K562 (cell line): Measurements from ENCODE around the gene PTPN13. TPM values are rescaled to one million over a fixed set of nuclear protein-coding genes. Genes with fewer than 3 reads are reported as not detected.

Experiments
- ATAC-seq: fragments of 200-7000 bp; cut with Tn5 transposase; 3 replicates; pipeline ENCODE4 v1.9.1; 2020; ENCODE audit warnings: moderate library complexity
- BruUV-seq: library from RNA; stranded (reverse); fragments of 400-500 nt; replicated peaks from 2 replicates; lab custom pipeline; 2021; lab: Mats Ljungman, UMichigan
- CTCF ChIA-PET: fragments of 300-600 bp; formaldehyde crosslinking; extraction: SDS; loops from one replicate; lab custom pipeline; 2021; ENCODE audit warnings: low intra/inter-chr PET ratio; lab: Yijun Ruan, JAX
- POLR2A ChIA-PET: fragments of 300-600, 350-650 bp; sonication (Branson Sonifier 250); formaldehyde crosslinking; extraction: SDS; loops from one replicate; lab custom pipeline; 2021; ENCODE audit warnings: antibody characterized with exemption, inconsistent platforms; lab: Yijun Ruan, JAX
- DNase-seq, 4 experiments: peaks; one replicate each; pipeline versions ENCODE4 v3.0.0 to v3.0.0-alpha.2; 2011 to 2018; ENCODE audit warnings: low spot score in 3 of 4, mixed read lengths in 3 of 4; ENCODE audit errors: extremely low read depth in 1 of 4
- FAIRE-seq: peaks from 2 replicates; lab custom pipeline; 2011; peaks lifted over from hg19 to GRCh38; lab: Jason Lieb, UNC
- H2AFZ ChIP-seq: 2 replicates; pipeline ENCODE4 v1.6.0; 2011; ENCODE audit warnings: low read depth, low read length, control low read depth, inconsistent platforms
- H3K27ac ChIP-seq: fragments of 200-600 bp; 3 replicates; pipeline ENCODE4 v1.8.0; 2011; ENCODE audit warnings: low read depth, mild to moderate bottlenecking, control low read depth, inconsistent platforms, low read length, moderate library complexity, mixed read lengths; ENCODE audit errors: extremely low read depth
- H3K27me3 ChIP-seq, 2 experiments: fragments of 300-600 bp in 1 of 2; 2 replicates in 1 of 2; 3 replicates in 1 of 2; pipeline versions ENCODE4 v1.6.0 to v1.8.0; 2011; ENCODE audit warnings: inconsistent platforms in 2 of 2, low read length in 2 of 2, mild to moderate bottlenecking in 1 of 2, mixed read lengths in 1 of 2, moderate library complexity in 1 of 2; ENCODE audit not compliant: control insufficient read depth in 2 of 2, insufficient read depth in 2 of 2
- H3K36me3 ChIP-seq: fragments of 300-600 bp; 3 replicates; pipeline ENCODE4 v1.8.0; 2011; ENCODE audit warnings: mild to moderate bottlenecking, low read length, inconsistent platforms; ENCODE audit not compliant: control insufficient read depth, insufficient read depth
- H3K4me1 ChIP-seq, 2 experiments: fragments of 200-600 bp in 1 of 2; replicated peaks in 1 of 2; 2 replicates in 1 of 2; 3 replicates in 1 of 2; pipeline versions ENCODE4 v1.5.1 to v1.8.0; 2011; ENCODE audit warnings: inconsistent platforms in 2 of 2, low read length in 2 of 2, mild to moderate bottlenecking in 1 of 2, mixed read lengths in 1 of 2, moderate library complexity in 1 of 2; ENCODE audit not compliant: control insufficient read depth in 2 of 2, insufficient read depth in 2 of 2
- H3K4me2 ChIP-seq: 2 replicates; pipeline ENCODE4 v1.6.1; 2011; ENCODE audit warnings: low read length, control low read depth, inconsistent platforms, mixed read lengths; ENCODE audit not compliant: insufficient read depth
- H3K4me3 ChIP-seq: fragments of 200-600 bp; sonication (generic), shearing (Covaris generic); 2 replicates; pipeline ENCODE4 v1.5.1; 2016; ENCODE audit warnings: control low read depth, inconsistent platforms
- H3K79me2 ChIP-seq: fragments of 200-600 bp; 3 replicates; pipeline ENCODE4 v1.8.0; 2011; ENCODE audit warnings: low read length, inconsistent platforms; ENCODE audit not compliant: control insufficient read depth, insufficient read depth
- H3K9ac ChIP-seq, 2 experiments: 2 replicates each; pipeline versions ENCODE4 v1.6.0 to v1.6.1; 2011; ENCODE audit warnings: low read depth in 2 of 2, low read length in 2 of 2, control low read depth in 1 of 2, inconsistent platforms in 1 of 2, mild to moderate bottlenecking in 1 of 2, mixed read lengths in 1 of 2; ENCODE audit not compliant: insufficient read depth in 1 of 2
- H3K9me1 ChIP-seq: one replicate; pipeline ENCODE4 v1.6.0; 2011; ENCODE audit warnings: inconsistent platforms, mild to moderate bottlenecking, low read length, moderate library complexity; ENCODE audit not compliant: control insufficient read depth, insufficient read depth
- H3K9me3 ChIP-seq: replicated peaks from 2 replicates; pipeline ENCODE4 v1.5.1; 2011; ENCODE audit warnings: low read depth, low read length, inconsistent platforms; ENCODE audit not compliant: control insufficient read depth, insufficient read depth
- H4K20me1 ChIP-seq: replicated peaks from 2 replicates; pipeline ENCODE4 v1.6.1; 2011; ENCODE audit warnings: low read length, inconsistent platforms, mixed read lengths; ENCODE audit not compliant: control insufficient read depth, insufficient read depth
- BMI1 ChIP-seq: fragments of 150-350 bp; IDR thresholded peaks from 2 replicates; pipeline ENCODE4 v1.6.1; 2014; ENCODE audit warnings: low read length
- DNMT1 ChIP-seq: fragments of 450-650 bp; IDR thresholded peaks from 2 replicates; pipeline ENCODE4 v1.6.1; 2016; ENCODE audit warnings: antibody characterized with exemption, mild to moderate bottlenecking
- EWSR1 ChIP-seq: fragments of 450-650 bp; IDR thresholded peaks from 2 replicates; pipeline ENCODE4 v1.6.1; 2018; ENCODE audit warnings: borderline replicate concordance, mild to moderate bottlenecking, low read depth, moderate library complexity; ENCODE audit not compliant: partially characterized antibody
- FOXK2 ChIP-seq, 2 experiments: fragments of 450-650 bp; IDR thresholded peaks in 1 of 2; conservative IDR thresholded peaks in 1 of 2; 2 replicates each; pipeline ENCODE4 v1.6.1; 2016; ENCODE audit warnings: low read depth in 2 of 2, mild to moderate bottlenecking in 1 of 2
- HLTF ChIP-seq: fragments of 450-650 bp; IDR thresholded peaks from 2 replicates; pipeline ENCODE4 v1.6.1; 2016
- HMBOX1 ChIP-seq: sonication (generic); IDR thresholded peaks from 2 replicates; pipeline ENCODE4 v1.6.1; 2016
- MLX ChIP-seq, 2 experiments: fragments of 450-650 bp in 1 of 2; sonication (generic) in 1 of 2; formaldehyde crosslinking; conservative IDR thresholded peaks; 2 replicates each; pipeline versions ENCODE4 v1.4.0 to v1.8.1; 2020 to 2022; ENCODE audit warnings: mild to moderate bottlenecking in 1 of 2, missing genetic modification reagents in 1 of 2
- PKNOX1 ChIP-seq: fragments of 450-650 bp; IDR thresholded peaks from 2 replicates; pipeline ENCODE4 v1.6.1; 2016
- SUPT5H ChIP-seq: fragments of 450-650 bp; IDR thresholded peaks from 2 replicates; pipeline ENCODE4 v1.6.1; 2016
- VEZF1 ChIP-seq: fragments of 200-800 bp; sonication (Bioruptor generic); IDR thresholded peaks from 2 replicates; pipeline ENCODE4 v1.6.1; 2017; ENCODE audit warnings: missing genetic modification characterization, missing compliant biosample characterization
- ZBTB34 ChIP-seq: fragments of 250-450 bp; sonication (Bioruptor Pico); IDR thresholded peaks from 2 replicates; pipeline ENCODE4 v1.8.0; 2021; ENCODE audit warnings: mild to moderate bottlenecking, moderate library complexity
- WGBS: fragments of 100-300 bp; shearing (Covaris generic); methylation state at CpG from one replicate; pipeline ENCODE4 v1.1.6; 2016; ENCODE audit warnings: low coverage, mixed read lengths; ENCODE audit not compliant: insufficient coverage; ENCODE audit errors: missing lambda C conversion rate; 5-methylcytosine and 5-hydroxymethylcytosine counted together
- in situ Hi-C: fragments of 300-500 bp; cut with MboI; formaldehyde crosslinking; loops from 4 replicates; pipeline ENCODE4 v1.15.0; 2018; ENCODE audit warnings: inconsistent platforms, mixed read lengths
- intact Hi-C: fragments of 100-400 bp; cut with micrococcal nuclease; formaldehyde crosslinking; loops from 2 replicates; pipeline ENCODE4 v1.14.2; 2022
- polyA plus RNA-seq, 8 experiments: library from polyadenylated mRNA; depleted of rRNA in 4 of 8; stranded (reverse) in 5 of 8; unstranded in 3 of 8; fragments of >200 nt; fragmentation: Nextera tagmentation in 2 of 8; fragmentation: Illumina TruSeq in 1 of 8; extraction: Ambion mirVana in 2 of 8; extraction: Trizol in 1 of 8; gene quantifications; 2 replicates each; pipeline versions ENCODE4 v1.2.1 to v1.2.3, GENCODE V29; 2011 to 2014; ENCODE audit warnings: inconsistent platforms in 1 of 8, missing spikeins in 1 of 8
- total RNA-seq, 7 experiments: library from RNA; depleted of rRNA in 6 of 7; stranded (reverse); fragments of >200 nt in 6 of 7; fragmentation: Illumina TruSeq in 2 of 7; extraction: Trizol in 2 of 7; gene quantifications; 2 replicates each; pipeline versions ENCODE4 v1.2.1 to v1.2.3, GENCODE V29; 2011 to 2021; ENCODE audit warnings: low replicate concordance in 1 of 7

PTPN13 gene
- total and polyA plus RNA-seq, 9 of the 15 experiments (the other 6 are each of a cell fraction or from before 2014, with no cell fraction given): 0.33 TPM; not detected in 8

GRCh38 chr4:86856896-86857295 is 262.8 kb downstream of the PTPN13 start:
- DNase-seq (no peak), FAIRE-seq (no peak), ATAC-seq (no peak)
- H2AFZ ChIP-seq: no peak overlapping the region
- POLR2A ChIA-PET: no interaction called here
- CTCF ChIA-PET: no interaction called here
- no peak overlapping the region for H3K9ac ChIP-seq
- no peaks in the 10 kb centered on the region for H3K36me3 ChIP-seq
- no peak overlapping the region for H3K27ac ChIP-seq
- no peaks in the 10 kb centered on the region for H3K9me1 ChIP-seq
- H3K9me3 ChIP-seq: no peaks in the 10 kb centered on the region
- H3K27me3 ChIP-seq: no peaks in the 10 kb centered on the region; a peak in 1 of 5 replicates
- intact Hi-C loops (no loop called here), in situ Hi-C loops (no loop called here)
- H4K20me1 ChIP-seq: no peaks in the 10 kb centered on the region
- H3K4me3 ChIP-seq: no peak overlapping the region
- no peaks in the 10 kb centered on the region for H3K4me1 ChIP-seq
- no peak for TF ChIP-seq VEZF1 (CRISPR knock-in tag)
- TF ChIP-seq HLTF: no peak
- TF ChIP-seq DNMT1: no peak
- TF ChIP-seq SUPT5H: no peak
- no peak for TF ChIP-seq EWSR1
- TF ChIP-seq HMBOX1: no peak
- no peak for TF ChIP-seq FOXK2 (conservative IDR thresholded peaks at IDR 0.05 in 1 of 2, IDR thresholded peaks at IDR 0.05 in 1 of 2; ENCODE audit: low read depth in 2 of 2)
- no peak for TF ChIP-seq BMI1
- TF ChIP-seq PKNOX1: no peak
- TF ChIP-seq ZBTB34 (CRISPR knock-in tag): no peak
- no peak for TF ChIP-seq MLX (CRISPR knock-in tag; conservative IDR thresholded peaks at IDR 0.05)
- BruUV-seq: no TSS peak
- no peaks in the 10 kb centered on the region for H3K79me2 ChIP-seq
- no peak overlapping the region for H3K4me2 ChIP-seq
- WGBS: 0% methylated on average over 1 of the region's 1 CpG
